Bronchial epithelial cell (primary cell): ENCODE results near the gene FAM107A. TPM values are rescaled to one million over a fixed set of nuclear protein-coding genes. Genes with fewer than 3 reads are reported as not detected.

Experiments
- DNase-seq: peaks from one replicate; pipeline ENCODE4 v3.0.0-alpha.2; 2010; ENCODE audit warnings: low read depth
- FAIRE-seq: peaks from 2 replicates; lab custom pipeline; 2011; peaks lifted over from hg19 to GRCh38; lab: Jason Lieb, UNC
- H3K27me3 ChIP-seq: 2 replicates; pipeline ENCODE4 v1.5.1; 2011; ENCODE audit warnings: low read length; ENCODE audit not compliant: control insufficient read depth, insufficient read depth
- H3K36me3 ChIP-seq: 2 replicates; pipeline ENCODE4 v1.5.1; 2011; ENCODE audit warnings: low read length; ENCODE audit not compliant: control insufficient read depth, insufficient read depth
- H3K4me3 ChIP-seq: 2 replicates; pipeline ENCODE4 v1.5.1; 2011; ENCODE audit warnings: mild to moderate bottlenecking, low read depth, low read length, control low read depth
- total RNA-seq: library from RNA; depleted of rRNA; stranded (reverse); fragments of >200 nt; gene quantifications from 2 replicates; pipeline ENCODE4 v1.2.1, GENCODE V29; 2014
- TF ChIP-seq, protein P1 (sequence below): IDR thresholded peaks from 2 replicates; pipeline ENCODE4 v1.5.1; 2011; ENCODE audit warnings: mild to moderate bottlenecking, moderate library complexity, low read length, control low read depth, inconsistent platforms; ENCODE audit not compliant: insufficient read depth, severe bottlenecking

FAM107A gene
- total RNA-seq, 1 donor from 2014 or later = not detected

- H3K4me3 ChIP-seq = no peak overlapping the region
- peaks cover 3% of the 10 kb centered on the region for H3K27me3 ChIP-seq
- DNase-seq (no peak), FAIRE-seq (peak; percentile 18)
- H3K36me3 ChIP-seq = no peaks in the 10 kb centered on the region
- TF ChIP-seq, protein P1, sequence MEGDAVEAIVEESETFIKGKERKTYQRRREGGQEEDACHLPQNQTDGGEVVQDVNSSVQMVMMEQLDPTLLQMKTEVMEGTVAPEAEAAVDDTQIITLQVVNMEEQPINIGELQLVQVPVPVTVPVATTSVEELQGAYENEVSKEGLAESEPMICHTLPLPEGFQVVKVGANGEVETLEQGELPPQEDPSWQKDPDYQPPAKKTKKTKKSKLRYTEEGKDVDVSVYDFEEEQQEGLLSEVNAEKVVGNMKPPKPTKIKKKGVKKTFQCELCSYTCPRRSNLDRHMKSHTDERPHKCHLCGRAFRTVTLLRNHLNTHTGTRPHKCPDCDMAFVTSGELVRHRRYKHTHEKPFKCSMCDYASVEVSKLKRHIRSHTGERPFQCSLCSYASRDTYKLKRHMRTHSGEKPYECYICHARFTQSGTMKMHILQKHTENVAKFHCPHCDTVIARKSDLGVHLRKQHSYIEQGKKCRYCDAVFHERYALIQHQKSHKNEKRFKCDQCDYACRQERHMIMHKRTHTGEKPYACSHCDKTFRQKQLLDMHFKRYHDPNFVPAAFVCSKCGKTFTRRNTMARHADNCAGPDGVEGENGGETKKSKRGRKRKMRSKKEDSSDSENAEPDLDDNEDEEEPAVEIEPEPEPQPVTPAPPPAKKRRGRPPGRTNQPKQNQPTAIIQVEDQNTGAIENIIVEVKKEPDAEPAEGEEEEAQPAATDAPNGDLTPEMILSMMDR = no peak
These were observed 5.1 kb downstream of the FAM107A start for GRCh38 chr3:58572013-58572633.

- no peak for DNase-seq
- Histone ChIP-seq H3K27me3 (peaks cover 2% of the 10 kb centered on the region), H3K36me3 (no peaks in the 10 kb centered on the region), H3K4me3 (no peak overlapping the region)
- FAIRE-seq = no peak
- TF ChIP-seq, protein P1 = no peak
These were observed 6.3 kb downstream of the FAM107A start for GRCh38 chr3:58570851-58571250.

DNA sequence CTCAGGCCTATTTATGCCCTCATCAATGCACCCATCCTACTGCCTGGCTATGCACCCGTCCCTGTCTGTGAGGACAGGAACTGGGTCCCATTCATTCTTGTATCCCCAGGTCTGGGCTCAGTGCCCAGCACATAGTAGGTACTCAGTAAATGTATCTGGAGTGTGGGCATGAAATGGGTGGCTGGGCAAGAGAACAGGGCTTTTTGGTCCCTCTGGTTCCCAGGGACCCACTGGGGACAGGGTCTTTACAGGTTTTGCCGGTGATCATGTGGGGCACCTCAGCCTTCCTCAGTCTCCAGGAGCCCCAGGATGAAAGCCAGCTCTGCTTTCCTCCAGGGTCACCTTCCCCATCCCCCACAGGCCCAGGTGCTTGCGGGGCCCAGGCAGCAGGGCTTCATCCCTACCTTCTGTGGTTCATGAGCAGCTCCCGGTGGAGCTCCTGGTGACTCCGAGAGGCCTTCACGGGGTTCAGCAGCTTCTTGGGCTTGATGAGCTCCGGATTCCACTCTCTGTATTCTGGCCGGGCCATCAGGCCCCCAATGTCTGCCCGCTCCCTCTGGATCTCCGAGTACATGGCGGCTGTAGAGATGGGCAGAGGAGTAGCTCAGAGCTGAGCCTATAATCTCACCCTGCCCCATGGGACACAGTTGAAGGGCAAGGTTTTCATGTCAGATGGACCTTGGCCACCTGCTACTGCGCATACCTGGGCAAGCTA lies 7.7 kb downstream of the FAM107A start:
- TF ChIP-seq, protein P1 = no peak
- FAIRE-seq = no peak

DNA sequence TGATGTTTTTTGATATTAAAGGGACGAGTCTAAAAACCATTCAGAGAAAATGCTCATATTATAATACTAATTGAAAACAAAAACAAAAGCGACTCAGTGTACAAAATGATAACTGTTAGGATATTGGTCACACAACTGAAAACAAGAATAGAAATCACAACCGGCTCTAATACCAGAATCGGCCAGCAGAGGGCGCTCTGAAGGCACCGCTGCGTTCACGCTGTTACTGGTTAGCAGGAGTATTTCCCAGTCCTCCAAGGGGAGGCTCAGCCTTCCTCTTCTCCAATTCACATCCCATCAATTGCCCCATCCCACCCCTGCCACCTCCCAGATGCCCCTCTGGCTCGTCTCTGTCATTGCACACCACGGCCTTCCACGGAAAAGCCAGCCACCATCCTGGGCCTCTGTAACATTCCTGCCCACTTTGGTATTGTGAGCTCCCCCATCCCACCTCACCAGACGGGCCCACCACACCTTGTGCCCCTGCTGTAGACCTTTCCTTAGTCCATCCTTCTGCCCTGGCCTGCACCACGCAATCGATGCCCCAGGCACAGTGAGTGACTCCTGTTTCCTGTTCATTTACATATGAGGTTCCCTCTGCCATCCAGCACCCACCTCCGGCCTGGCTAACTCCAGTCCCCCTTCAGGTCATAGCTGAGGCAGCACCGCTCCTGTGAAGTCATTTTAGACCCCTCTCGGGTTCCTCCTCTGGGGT lies 8.5 kb downstream of the FAM107A start:
- no peaks in the 10 kb centered on the region for H3K27me3 ChIP-seq
- DNase-seq = peak; percentile 40
- FAIRE-seq = no peak
- H3K36me3 ChIP-seq = no peaks in the 10 kb centered on the region
- H3K4me3 ChIP-seq = no peak overlapping the region
- TF ChIP-seq, protein P1 = peak; percentile 95

More for the DNA sequence above, 7.7 kb downstream of the FAM107A start:
- DNase-seq = no peak
- H3K36me3 ChIP-seq = no peaks in the 10 kb centered on the region
- H3K27me3 ChIP-seq = no peaks in the 10 kb centered on the region
- H3K4me3 ChIP-seq = no peak overlapping the region

DNA sequence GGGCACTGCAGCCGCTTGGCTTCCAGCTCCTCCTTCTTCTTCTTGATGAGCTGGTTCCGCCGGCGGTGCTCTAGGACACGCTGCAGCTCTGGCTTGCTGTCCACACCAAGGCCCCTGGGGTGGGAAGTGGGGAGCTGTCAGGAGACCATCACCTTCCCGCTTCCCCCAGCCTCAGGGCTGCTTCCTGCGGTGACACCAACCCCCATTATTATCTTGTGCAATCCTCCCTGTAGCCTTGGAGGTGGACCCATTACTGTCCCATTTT lies 10.0 kb downstream of the FAM107A start:
- no peak for DNase-seq
- no peak overlapping the region for H3K4me3 ChIP-seq
- H3K36me3 ChIP-seq = no peaks in the 10 kb centered on the region
- no peaks in the 10 kb centered on the region for H3K27me3 ChIP-seq
- FAIRE-seq = no peak
- TF ChIP-seq, protein P1 = no peak
